HFFc6 (cell line): ENCODE results near the gene PTPDC1. TPM values are rescaled to one million over a fixed set of nuclear protein-coding genes. Genes with fewer than 3 reads are reported as not detected.

ENCODE experiments used
- DNase-seq: peaks from one replicate; pipeline ENCODE4 v3.0.0-alpha.2; 2018
- H3K27ac Mint-ChIP-seq: 2 replicates; pipeline ENCODE4 v1.8.0; 2020; ENCODE audit warnings: mild to moderate bottlenecking, mixed read lengths
- H3K27me3 Mint-ChIP-seq: 2 replicates; pipeline ENCODE4 v1.8.0; 2021; ENCODE audit warnings: mild to moderate bottlenecking, moderate library complexity, mixed read lengths; ENCODE audit not compliant: insufficient read depth
- H3K36me3 Mint-ChIP-seq: 2 replicates; pipeline ENCODE4 v1.8.0; 2021; ENCODE audit warnings: low read depth, mixed read lengths
- H3K4me1 Mint-ChIP-seq: 2 replicates; pipeline ENCODE4 v1.8.0; 2020; ENCODE audit warnings: low read depth, mixed read lengths
- H3K4me3 Mint-ChIP-seq: 2 replicates; pipeline ENCODE4 v1.8.0; 2020; ENCODE audit warnings: mild to moderate bottlenecking, moderate library complexity, mixed read lengths
- H3K9me3 Mint-ChIP-seq: 2 replicates; pipeline ENCODE4 v1.8.0; 2020; ENCODE audit warnings: mild to moderate bottlenecking, mixed read lengths
- total RNA-seq, 6 experiments: library from RNA; stranded (reverse); fragmentation: NEBNext Ultra II Directional; extraction: Animal tissue kit (Norgen Biotek cat#: 25700); gene quantifications; 2 replicates in 1 of 6; 3 replicates in 5 of 6; pipeline ENCODE4 v1.2.3, GENCODE V29; 2021
- TF ChIP-seq, protein P1 (sequence below): fragments of 200-600 bp; sonication (generic); IDR thresholded peaks from 2 replicates; pipeline ENCODE4 v1.5.0; 2021; ENCODE audit warnings: antibody characterized with exemption, mild to moderate bottlenecking

Gene PTPDC1
- total RNA-seq, 6 experiments from 2014 or later = 2.3 to 3.1 (median 2.9) TPM

- peak overlapping the region; percentile 78 for H3K4me3 Mint-ChIP-seq
- H3K27me3 Mint-ChIP-seq = no peaks in the 10 kb centered on the region; the same call in none of the 2 replicates
- peak overlapping the region; percentile 91 for H3K27ac Mint-ChIP-seq
- no peaks in the 10 kb centered on the region for H3K9me3 Mint-ChIP-seq
- peak; percentile 94 for DNase-seq
- no peaks in the 10 kb centered on the region for H3K36me3 Mint-ChIP-seq
- TF ChIP-seq, protein P1, sequence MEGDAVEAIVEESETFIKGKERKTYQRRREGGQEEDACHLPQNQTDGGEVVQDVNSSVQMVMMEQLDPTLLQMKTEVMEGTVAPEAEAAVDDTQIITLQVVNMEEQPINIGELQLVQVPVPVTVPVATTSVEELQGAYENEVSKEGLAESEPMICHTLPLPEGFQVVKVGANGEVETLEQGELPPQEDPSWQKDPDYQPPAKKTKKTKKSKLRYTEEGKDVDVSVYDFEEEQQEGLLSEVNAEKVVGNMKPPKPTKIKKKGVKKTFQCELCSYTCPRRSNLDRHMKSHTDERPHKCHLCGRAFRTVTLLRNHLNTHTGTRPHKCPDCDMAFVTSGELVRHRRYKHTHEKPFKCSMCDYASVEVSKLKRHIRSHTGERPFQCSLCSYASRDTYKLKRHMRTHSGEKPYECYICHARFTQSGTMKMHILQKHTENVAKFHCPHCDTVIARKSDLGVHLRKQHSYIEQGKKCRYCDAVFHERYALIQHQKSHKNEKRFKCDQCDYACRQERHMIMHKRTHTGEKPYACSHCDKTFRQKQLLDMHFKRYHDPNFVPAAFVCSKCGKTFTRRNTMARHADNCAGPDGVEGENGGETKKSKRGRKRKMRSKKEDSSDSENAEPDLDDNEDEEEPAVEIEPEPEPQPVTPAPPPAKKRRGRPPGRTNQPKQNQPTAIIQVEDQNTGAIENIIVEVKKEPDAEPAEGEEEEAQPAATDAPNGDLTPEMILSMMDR = no peak
- H3K4me1 Mint-ChIP-seq = peaks cover 46% of the 10 kb centered on the region
Measured at GRCh38 chr9:94139672-94140417, 55.6 kb downstream of the PTPDC1 start.

DNA sequence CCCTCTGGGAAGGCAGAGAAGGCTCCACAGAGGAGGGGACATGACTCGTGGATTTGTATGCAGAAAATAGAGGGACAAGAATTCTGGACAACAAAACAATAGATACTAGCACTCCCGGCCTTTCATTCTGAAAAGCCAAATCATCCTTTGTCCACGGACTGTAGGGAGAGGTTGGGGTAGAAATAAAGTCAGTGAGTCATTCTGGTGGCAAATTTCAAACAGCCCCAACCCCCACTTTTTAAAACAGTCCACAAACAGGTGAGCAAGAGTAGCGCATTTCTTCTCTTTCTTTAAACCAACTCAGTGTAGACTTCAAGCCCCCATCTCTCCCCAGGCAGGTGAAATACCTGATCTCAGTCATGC lies 56.1 kb downstream of the PTPDC1 start:
- Mint-ChIP-seq H3K36me3 (no peaks in the 10 kb centered on the region), H3K27me3 (no peaks in the 10 kb centered on the region; the same call in none of the 2 replicates), H3K27ac (peak overlapping the region; percentile 91), H3K4me3 (peak overlapping the region; percentile 78), H3K4me1 (peaks cover 40% of the 10 kb centered on the region), H3K9me3 (no peaks in the 10 kb centered on the region)
- TF ChIP-seq, protein P1 = no peak
- no peak for DNase-seq

DNA sequence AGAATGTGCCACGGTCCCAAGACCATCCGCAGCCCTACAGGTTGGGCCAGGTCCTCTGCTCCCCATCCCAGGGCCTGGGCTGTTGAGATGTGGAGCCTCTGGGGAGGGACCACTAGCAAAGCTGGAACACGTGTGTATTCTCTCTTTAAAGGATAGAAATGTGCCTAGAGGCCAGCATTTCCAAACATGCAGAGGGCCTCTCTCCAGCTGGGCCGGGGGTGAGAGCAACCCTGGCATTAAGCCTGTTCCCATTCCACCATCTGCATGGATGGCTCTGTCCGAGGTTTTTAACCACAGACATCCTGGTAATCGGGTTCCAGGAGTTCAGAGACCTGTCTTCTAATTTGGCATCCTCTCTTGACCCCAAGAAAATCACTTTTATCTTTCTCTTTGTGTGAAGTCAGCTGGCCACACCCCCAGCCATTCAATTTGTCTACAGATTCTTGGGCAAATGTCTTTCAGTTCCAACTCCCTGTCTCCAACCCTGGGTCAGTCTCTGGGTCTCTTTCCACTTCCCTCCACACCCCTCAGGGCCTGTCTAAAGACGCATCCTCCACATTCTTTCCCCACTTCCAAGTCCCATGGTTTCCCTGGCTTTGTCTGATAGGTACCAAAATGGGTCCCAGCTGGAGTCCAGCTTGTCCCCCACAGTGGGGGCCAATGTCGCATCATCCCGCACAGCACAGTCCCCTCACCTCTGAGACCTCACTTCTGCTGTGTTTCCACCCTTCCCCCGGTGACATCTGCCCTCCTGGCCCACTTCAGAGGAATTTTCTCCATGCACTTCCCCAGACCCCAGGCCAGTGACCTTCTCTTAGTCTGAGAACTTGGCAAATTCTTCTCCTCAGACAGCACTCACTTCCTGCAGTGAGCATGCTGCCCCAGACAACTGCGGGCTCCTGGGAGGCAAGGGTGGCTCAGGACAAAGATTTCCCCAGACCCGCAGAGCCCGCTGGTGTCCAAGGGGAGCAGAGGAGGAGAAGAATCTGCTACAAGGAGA lies 56.8 kb downstream of the PTPDC1 start:
- Mint-ChIP-seq H3K27me3 (no peaks in the 10 kb centered on the region; the same call in none of the 2 replicates), H3K4me1 (peaks cover 34% of the 10 kb centered on the region), H3K4me3 (peak overlapping the region; percentile 78), H3K36me3 (no peaks in the 10 kb centered on the region), H3K9me3 (no peaks in the 10 kb centered on the region), H3K27ac (peak overlapping the region; percentile 91)
- TF ChIP-seq, protein P1 = no peak
- no peak for DNase-seq

DNA sequence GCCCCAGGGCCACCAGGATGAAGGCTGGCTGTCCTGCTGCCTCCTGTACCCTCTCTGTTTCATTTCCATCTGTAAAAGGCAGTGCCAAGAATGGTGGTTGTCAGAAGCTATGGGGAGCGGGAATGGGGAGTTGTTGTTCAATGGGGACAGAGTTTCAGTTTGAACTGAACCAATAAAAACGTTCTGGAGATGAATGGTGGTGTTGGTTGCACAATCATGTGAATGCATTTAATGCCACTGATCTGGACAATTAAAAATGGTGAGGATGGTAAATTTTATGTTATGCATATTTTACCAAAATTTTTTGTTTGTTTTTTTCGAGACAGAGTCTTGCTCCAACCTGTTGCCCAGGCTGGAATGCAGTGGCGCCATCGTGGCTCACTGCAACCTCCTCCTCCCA lies 58.1 kb downstream of the PTPDC1 start:
- Mint-ChIP-seq H3K4me1 (peaks cover 34% of the 10 kb centered on the region), H3K4me3 (no peak overlapping the region), H3K9me3 (no peaks in the 10 kb centered on the region), H3K36me3 (no peaks in the 10 kb centered on the region), H3K27ac (no peak overlapping the region), H3K27me3 (no peaks in the 10 kb centered on the region; the same call in none of the 2 replicates)
- TF ChIP-seq, protein P1 = no peak
- no peak for DNase-seq

DNA sequence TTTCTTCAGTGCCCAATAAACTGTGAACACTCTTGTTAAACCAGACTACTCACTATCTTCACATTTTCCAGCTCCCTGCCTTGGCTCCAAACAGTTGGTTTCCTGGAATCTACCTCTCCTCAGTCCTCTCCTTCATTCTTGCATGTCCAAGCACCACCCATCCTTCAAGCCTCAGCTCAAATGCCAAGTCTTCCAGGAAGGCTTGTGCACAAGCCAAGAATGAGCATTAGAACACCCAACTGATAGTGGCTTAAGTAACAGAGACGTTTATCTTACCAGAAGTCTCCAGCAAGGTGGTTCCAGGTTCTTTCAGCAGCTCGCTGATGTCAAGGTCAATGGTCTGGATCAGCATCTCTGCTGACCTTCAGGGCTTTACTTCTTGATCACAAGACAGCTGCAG lies 60.1 kb downstream of the PTPDC1 start:
- TF ChIP-seq, protein P1 = no peak
- H3K27me3 Mint-ChIP-seq = peaks cover 8% of the 10 kb centered on the region
- no peak for DNase-seq
- H3K4me3 Mint-ChIP-seq = no peak overlapping the region
- no peak overlapping the region for H3K27ac Mint-ChIP-seq
- no peaks in the 10 kb centered on the region for H3K36me3 Mint-ChIP-seq
- no peaks in the 10 kb centered on the region for H3K9me3 Mint-ChIP-seq
- H3K4me1 Mint-ChIP-seq = peaks cover 23% of the 10 kb centered on the region
